GM19467 (cell line): Measurements from ENCODE around the gene EML5.
A peak's percentile ranks its signal among the peaks of the same experiment; 100 is the strongest.

Source experiments
- ATAC-seq: cut with Tn5 transposase; IDR thresholded peaks from one replicate; pipeline ENCODE4 v1.9.1; 2021; ENCODE audit warnings: mild to moderate bottlenecking, moderate library complexity; ENCODE audit not compliant: unreplicated experiment

The EML5 gene

GRCh38 chr14:88618476-88618875 is 174.3 kb downstream of the EML5 start:
- ATAC-seq = no peak

- no peak for ATAC-seq
Measured at GRCh38 chr14:88617479-88617878, 175.3 kb downstream of the EML5 start.

GRCh38 chr14:88616697-88617096 is 176.1 kb downstream of the EML5 start:
- no peak for ATAC-seq

GRCh38 chr14:88614218-88614907 is 178.4 kb downstream of the EML5 start:
- no peak for ATAC-seq

GRCh38 chr14:88613552-88614010 is 179.2 kb downstream of the EML5 start:
- ATAC-seq = no peak

GRCh38 chr14:88612981-88613380 is 179.8 kb downstream of the EML5 start:
- ATAC-seq = no peak

GRCh38 chr14:88611878-88612277 is 180.9 kb downstream of the EML5 start:
- no peak for ATAC-seq

- no peak for ATAC-seq
Measured at GRCh38 chr14:88607829-88608228, 184.9 kb downstream of the EML5 start.

- ATAC-seq = no peak
Measured at GRCh38 chr14:88605594-88605993, 187.2 kb downstream of the EML5 start.

- ATAC-seq = no peak
Measured at GRCh38 chr14:88604212-88604611, 188.5 kb downstream of the EML5 start.

- peak; percentile 91 for ATAC-seq
Measured at GRCh38 chr14:88599761-88600439, 192.9 kb downstream of the EML5 start.

GRCh38 chr14:88599326-88599725 is 193.4 kb downstream of the EML5 start:
- peak; percentile 21 for ATAC-seq

GRCh38 chr14:88598097-88598675 is 194.6 kb downstream of the EML5 start:
- no peak for ATAC-seq

GRCh38 chr14:88597601-88598000 is 195.2 kb downstream of the EML5 start:
- ATAC-seq = no peak

- no peak for ATAC-seq
Measured at GRCh38 chr14:88597038-88597437, 195.7 kb downstream of the EML5 start.

GRCh38 chr14:88592031-88592430 is 200.7 kb downstream of the EML5 start:
- no peak for ATAC-seq

- no peak for ATAC-seq
Measured at GRCh38 chr14:88590173-88590572, 202.6 kb downstream of the EML5 start.

GRCh38 chr14:88588081-88588480 is 204.7 kb downstream of the EML5 start:
- no peak for ATAC-seq

- no peak for ATAC-seq
Measured at GRCh38 chr14:88584451-88584850, 208.3 kb downstream of the EML5 start.

- no peak for ATAC-seq
Measured at GRCh38 chr14:88576222-88576621, 216.5 kb downstream of the EML5 start.

- no peak for ATAC-seq
Measured at GRCh38 chr14:88572117-88572516, 220.6 kb downstream of the EML5 start.

- no peak for ATAC-seq
Measured at GRCh38 chr14:88568196-88568595, 224.6 kb downstream of the EML5 start.
